ENCODE results near the gene SAMD14.

SAMD14 gene

DNA sequence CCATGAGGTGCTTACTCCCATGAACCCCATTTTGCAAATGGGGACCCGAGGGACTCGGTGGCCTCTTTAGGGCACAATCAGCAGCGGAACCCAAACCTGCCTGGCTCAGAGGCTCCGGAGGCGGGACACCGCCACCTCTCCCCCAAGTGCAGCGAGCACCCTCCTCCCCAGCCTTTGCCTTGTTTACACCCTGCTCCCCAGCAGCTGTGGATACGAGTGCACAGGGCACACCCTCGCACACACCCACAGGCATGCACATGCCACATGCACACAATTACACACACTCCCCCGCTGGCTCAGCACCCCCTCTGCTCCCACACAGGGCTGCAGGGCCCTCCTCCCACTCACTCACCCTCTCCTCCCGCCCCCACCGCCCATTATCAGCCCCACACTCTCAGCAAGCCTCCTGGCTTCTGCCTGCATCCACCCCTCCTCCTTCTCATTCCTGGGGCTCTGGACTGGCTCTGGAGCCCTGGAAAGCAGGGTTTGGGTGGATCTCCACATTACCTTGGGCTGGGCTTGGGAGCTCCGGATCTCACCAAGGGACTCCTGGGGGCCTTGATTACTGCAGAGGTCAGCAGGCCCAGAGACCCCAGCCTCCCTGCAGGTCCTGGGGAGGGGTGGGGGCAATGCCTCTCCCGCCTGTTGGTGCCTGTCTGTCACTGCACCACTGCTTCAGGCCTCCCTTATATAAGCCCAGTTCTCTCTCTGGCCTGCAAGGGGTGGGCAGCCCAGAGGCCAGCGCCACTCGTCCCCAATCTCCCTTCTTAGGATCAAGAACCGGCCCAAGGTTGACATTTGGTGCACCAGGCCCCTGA, 28.4 kb downstream of the SAMD14 start:
- H3K4me3 ChIP-seq (ENCODE audit: control insufficient read depth, low read depth, low read length), result no peak overlapping the region
- TF ChIP-seq, protein P1, sequence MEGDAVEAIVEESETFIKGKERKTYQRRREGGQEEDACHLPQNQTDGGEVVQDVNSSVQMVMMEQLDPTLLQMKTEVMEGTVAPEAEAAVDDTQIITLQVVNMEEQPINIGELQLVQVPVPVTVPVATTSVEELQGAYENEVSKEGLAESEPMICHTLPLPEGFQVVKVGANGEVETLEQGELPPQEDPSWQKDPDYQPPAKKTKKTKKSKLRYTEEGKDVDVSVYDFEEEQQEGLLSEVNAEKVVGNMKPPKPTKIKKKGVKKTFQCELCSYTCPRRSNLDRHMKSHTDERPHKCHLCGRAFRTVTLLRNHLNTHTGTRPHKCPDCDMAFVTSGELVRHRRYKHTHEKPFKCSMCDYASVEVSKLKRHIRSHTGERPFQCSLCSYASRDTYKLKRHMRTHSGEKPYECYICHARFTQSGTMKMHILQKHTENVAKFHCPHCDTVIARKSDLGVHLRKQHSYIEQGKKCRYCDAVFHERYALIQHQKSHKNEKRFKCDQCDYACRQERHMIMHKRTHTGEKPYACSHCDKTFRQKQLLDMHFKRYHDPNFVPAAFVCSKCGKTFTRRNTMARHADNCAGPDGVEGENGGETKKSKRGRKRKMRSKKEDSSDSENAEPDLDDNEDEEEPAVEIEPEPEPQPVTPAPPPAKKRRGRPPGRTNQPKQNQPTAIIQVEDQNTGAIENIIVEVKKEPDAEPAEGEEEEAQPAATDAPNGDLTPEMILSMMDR (IDR thresholded peaks at IDR 0.05; ENCODE audit: control insufficient read depth, insufficient read depth, low read depth, low read length, missing control alignments), result no peak
- no peak for DNase-seq (ENCODE audit: low read depth)

- DNase-seq (ENCODE audit: low read depth), result no peak
- no peak overlapping the region for H3K4me3 ChIP-seq (ENCODE audit: control insufficient read depth, low read depth, low read length)
- TF ChIP-seq, protein P1 (IDR thresholded peaks at IDR 0.05; ENCODE audit: control insufficient read depth, insufficient read depth, low read depth, low read length, missing control alignments), result no peak
These were observed 29.0 kb downstream of the SAMD14 start for GRCh38 chr17:50100921-50101345.

DNA sequence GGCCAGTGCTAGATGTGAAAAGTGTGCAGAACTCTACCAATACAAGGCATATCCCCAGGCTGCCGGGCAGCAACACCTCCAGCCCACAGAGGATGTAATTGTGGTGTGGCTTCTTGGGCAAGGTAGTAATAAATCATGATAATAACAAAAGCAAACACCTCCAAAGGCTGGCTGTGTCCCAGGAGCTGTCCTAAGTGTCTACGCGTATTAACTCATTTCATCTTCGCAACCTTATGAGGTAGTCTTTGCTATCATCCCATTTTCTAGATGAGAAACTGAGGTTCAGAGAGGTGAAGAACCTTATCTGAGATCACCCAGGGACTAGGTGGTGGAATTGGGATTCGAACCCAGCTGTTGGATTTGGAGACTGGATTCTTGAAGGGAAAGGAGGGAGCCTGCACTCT, 29.5 kb downstream of the SAMD14 start:
- H3K4me3 ChIP-seq (ENCODE audit: control insufficient read depth, low read depth, low read length), result no peak overlapping the region
- TF ChIP-seq, protein P1 (IDR thresholded peaks at IDR 0.05; ENCODE audit: control insufficient read depth, insufficient read depth, low read depth, low read length, missing control alignments), result no peak
- DNase-seq (ENCODE audit: low read depth), result no peak

GRCh38 chr17:50099003-50099402, 31.0 kb downstream of the SAMD14 start:
- TF ChIP-seq, protein P1 (IDR thresholded peaks at IDR 0.05; ENCODE audit: control insufficient read depth, insufficient read depth, low read depth, low read length, missing control alignments), result no peak
- DNase-seq (ENCODE audit: low read depth), result no peak
- no peak overlapping the region for H3K4me3 ChIP-seq (ENCODE audit: control insufficient read depth, low read depth, low read length)

DNA sequence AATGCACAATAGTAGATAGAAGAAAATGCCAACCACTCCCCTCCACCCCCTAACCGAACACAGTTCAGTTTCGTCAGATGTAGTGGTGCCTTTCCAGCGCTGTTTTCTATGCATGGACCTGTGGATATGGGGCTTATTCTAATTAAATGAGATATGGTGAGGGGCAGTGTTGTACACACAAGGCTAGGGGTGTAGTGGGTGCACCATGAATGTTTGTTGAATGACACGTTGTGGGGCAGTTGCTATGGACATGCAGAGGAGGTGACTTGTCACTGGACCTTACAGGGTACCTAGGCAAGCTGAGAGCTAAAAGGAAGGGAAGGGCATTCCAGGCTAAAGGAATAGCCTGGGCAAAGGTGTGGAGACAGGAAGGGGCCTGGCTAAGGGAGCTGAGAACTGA, 31.4 kb downstream of the SAMD14 start:
- H3K4me3 ChIP-seq (ENCODE audit: control insufficient read depth, low read depth, low read length), result no peak overlapping the region
- TF ChIP-seq, protein P1 (IDR thresholded peaks at IDR 0.05; ENCODE audit: control insufficient read depth, insufficient read depth, low read depth, low read length, missing control alignments), result no peak
- DNase-seq (ENCODE audit: low read depth), result no peak

DNA sequence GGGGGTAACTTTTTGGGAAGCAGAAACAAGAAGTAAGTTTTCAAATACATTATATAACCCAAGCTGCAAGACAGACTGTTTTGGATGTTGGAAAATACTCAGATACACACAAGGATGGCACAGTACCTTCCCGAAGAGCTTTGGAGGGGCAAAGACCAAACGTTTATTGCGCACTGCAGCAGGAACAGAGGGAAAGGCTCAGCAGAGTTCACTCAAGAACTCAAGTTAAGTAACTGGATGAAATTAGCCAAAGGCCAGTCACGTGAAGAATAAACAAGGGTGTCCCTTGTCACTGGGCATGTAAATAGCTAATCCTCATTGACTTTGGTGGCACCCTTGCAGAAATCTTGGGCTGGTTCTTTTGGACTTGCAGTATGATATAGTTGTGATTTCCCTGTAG, 32.0 kb downstream of the SAMD14 start:
- no peak for DNase-seq (ENCODE audit: low read depth)
- no peak overlapping the region for H3K4me3 ChIP-seq (ENCODE audit: control insufficient read depth, low read depth, low read length)
- TF ChIP-seq, protein P1 (IDR thresholded peaks at IDR 0.05; ENCODE audit: control insufficient read depth, insufficient read depth, low read depth, low read length, missing control alignments), result no peak
